ENCODE measurements around the gene RAB30.

- TF ChIP-seq CTCF (conservative IDR thresholded peaks at IDR 0.05; ENCODE audit: low read depth, low read length) = no peak
- TF ChIP-seq EZH2 (IDR thresholded peaks at IDR 0.05; ENCODE audit: borderline replicate concordance, low read depth, low read length, poor library complexity, severe bottlenecking) = no peak
These were observed 47.1 kb upstream of the RAB30 start for GRCh38 chr11:83118814-83119213.

Data from A673 (cell line).